HPDE6-E6E7 (cell line): Measurements from ENCODE around the gene MOAP1.
"Not testable (repeated sequence)": the region's sequence is repeated elsewhere in the genome, so short reads cannot be mapped to it uniquely, and the experiment has no call there.

Experiments used
- DNase-seq: peaks from one replicate; pipeline ENCODE4 v3.0.0; 2011; ENCODE audit warnings: missing footprints; ENCODE audit errors: extremely low spot score

The MOAP1 gene

GRCh38 chr14:93186466-93186865, 1.8 kb upstream of the MOAP1 start:
- DNase-seq: no peak

DNA sequence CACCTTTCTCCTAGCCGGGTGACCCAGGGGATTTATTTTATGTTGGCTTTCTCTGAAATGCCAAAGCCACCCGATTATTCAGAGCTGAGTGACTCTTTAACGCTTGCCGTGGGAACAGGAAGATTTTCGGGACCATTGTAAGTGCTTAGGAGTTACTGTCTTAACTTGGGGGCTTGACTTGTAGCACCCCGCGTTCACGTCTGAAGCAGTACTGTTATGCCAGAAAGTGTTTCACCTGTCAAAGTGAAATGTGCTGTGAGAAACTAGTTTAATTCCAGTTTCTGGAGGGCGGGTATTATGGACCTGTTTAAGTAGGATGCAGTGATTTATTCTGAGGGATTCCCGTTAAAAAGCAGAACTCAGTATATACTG, 638 bp upstream of the MOAP1 start:
- no peak for DNase-seq

DNA sequence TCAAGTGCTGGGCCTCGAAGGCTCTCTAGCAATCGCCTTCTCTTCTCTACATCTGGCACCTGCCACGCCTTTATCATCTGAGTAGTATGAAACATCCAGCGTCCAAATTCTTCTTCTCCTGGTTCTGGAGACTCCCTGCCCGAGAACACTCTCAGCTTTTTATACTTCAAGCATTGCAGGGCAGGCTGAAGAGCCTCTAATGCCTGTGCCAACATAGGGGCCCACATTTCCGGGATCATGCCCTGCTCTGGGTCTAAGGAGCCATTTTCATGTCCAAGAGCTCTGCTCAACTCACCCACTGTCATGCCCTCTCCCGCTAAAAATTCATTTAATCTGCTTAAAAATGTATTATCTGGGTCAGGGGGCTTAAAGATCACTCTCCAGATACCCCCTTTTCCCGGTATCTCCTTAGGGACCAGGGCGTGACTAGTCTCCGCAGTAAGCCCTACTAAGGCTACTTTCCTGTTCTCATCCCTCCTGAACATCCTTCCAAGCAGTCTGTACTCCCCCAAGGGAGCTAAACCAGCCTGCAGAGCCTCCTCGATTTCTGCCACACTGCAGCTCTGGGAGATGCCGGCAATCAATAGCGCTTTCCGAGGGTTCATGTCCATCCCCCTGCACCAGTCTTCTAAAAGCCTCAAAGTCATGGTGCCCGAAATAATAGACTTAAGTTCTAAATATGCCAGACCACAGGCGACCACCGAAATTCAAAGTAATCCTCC, 940 bp downstream of the MOAP1 start:
- no peak for DNase-seq

DNA sequence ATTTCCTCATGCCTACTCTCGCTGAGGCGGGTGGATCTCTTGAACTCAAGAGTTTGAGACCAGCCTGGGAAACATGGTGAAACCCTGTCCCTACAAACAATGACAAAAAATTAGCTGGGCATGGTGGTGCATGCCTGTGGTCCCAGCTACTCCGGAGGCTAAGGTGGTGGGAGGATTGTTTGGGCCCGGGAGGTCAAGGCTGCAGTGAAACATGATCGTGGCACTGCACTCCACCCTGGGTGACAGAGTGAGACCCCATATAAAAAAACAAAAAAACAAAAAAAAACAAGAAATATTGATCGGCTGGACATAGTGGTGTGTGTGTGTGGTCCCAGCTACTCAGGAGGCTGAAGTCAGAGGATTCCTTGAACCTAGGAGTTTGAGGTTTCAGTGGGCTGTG, 9.2 kb downstream of the MOAP1 start:
- no peak for DNase-seq

DNA sequence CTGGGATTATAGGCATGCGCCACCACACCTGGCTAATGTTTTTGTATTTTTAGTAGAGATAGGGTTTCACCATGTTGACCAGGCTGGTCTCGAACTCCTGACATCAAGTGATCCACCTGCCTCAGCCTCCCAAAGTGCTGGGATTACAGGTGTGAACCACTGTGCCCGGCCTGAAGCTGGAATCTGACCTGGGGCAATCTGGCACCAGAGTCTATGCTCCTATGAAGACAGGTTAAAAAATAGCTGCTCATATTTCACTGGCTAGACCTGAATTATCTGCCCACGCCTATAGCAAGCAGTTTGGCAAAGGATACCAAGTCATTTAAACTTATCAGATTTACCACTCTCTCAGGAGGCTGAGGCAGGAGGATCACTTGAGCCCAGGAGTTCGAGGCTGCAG, 10.0 kb downstream of the MOAP1 start:
- DNase-seq: not testable (repeated sequence)

DNA sequence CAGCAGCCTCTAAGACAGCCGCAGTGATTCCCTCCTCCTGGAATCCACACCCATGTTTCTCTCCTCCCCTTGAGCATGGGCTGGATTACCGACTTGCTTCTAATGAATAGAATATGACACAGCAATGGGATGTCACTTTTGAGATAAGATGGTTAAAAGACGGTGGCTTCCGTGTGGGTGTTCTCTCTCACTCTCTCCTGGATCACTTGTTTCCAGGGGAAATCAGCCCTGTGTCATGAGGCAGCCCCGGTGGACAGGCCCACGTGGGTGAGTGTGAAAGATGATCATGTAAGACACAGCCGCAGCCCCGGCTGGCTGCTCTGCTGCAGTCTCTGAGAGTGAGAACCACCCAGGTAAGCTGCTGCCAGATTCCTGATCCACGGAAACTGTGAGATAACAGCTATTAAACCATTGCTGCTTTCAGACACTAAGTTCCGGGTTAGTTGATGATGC, 10.7 kb downstream of the MOAP1 start:
- DNase-seq: no peak

DNA sequence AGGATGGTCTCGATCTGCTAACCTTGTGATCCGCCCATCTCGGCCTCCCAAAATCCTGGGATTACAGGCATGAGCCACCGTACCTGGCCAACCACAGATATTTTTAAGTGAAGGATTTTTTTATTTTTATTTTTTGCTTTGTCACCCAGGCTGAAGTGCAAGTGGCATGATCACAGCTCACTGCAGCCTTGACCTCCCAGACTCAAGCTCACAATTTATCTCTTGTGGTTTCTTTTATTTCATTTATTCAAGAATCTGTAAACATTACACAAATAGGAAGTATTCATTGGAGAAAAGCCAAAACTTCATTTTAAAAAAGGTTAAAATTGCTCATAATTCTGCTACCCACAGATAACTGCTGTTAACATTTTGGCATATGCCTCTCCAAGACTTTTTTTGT, 13.3 kb downstream of the MOAP1 start:
- DNase-seq: no peak

GRCh38 chr14:93170141-93170540, 14.6 kb downstream of the MOAP1 start:
- DNase-seq: not testable (repeated sequence)

DNA sequence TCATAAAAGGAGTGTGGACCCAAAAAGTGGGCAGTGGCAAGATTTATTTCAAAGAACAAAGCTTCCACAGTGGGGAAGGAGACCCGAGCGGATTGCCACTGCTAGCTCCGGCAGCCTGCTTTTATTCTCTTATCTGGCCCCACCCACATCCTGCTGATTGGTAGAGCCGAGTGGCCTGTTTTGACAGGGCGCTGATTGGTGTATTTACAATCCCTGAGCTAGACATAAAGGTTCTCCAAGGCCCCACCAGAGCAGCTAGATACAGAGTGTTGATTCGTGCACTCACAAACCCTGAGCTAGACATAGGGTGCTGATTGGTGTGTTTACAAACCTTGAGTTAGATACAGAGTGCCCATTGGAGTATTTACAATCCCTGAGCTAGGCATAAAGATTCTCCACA, 15.1 kb downstream of the MOAP1 start:
- not testable (repeated sequence) for DNase-seq

GRCh38 chr14:93168610-93169009, 16.1 kb downstream of the MOAP1 start:
- not testable (repeated sequence) for DNase-seq

GRCh38 chr14:93165271-93166265, 19.1 kb downstream of the MOAP1 start:
- DNase-seq: not testable (repeated sequence)

GRCh38 chr14:93163564-93163963, 21.1 kb downstream of the MOAP1 start:
- DNase-seq: no peak

DNA sequence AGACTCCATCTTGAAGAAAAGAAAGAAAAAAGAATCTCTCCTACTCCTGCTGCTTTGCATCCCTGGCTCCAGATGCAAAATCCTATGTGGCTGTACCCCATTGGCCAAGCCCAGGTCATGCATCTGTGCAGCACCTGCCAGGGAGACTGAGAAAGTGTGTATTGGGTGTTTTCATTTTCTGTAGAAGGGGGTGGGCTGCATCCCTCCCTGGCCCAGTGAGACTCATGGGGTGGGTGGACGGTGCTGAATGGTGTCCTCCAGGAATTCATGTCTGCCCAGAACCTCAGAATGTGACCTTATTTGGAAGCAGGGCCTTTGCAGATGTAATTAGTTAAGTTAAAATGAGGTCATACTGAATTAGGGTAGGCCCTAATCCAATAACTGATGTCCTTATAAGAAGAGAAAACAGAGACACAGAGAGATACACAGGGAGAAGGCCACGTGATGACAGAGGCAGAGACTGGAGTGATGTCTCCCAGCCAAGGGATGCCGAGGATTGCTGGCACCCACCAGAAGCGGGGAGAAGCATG, 23.2 kb downstream of the MOAP1 start:
- DNase-seq: no peak

- no peak for DNase-seq
Measured at GRCh38 chr14:93160353-93160801, 24.3 kb downstream of the MOAP1 start.

DNA sequence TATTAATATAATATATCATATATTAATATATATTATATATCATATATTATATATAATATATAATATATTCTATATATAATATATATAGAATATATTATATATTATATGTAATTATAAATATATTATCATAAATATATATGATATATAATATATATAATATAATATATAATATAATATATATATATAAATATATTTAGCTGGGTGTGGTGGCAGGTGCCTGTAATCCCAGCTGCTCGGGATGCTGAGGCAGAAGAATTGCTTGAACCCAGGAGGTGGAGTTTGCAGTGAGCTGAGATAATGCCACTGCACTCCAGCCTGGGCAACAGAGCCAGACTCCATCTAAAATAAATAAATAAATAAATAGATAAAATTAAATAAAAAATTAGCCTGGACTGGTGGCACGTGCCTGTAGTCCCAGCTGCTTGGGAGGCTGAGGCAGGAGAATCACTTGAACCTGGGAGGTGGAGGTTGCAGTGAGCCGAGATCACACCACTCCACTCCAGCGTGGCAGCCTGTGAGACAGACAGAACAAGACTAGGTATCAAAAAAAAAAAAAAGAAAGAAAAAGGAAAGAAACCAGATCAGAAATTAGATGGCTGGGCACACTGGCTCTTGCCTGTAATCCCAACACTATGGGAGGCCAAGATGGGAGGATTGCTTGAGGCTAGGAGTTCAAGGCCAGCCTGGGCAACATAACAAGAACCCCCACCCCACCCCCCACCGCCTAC, 24.9 kb downstream of the MOAP1 start:
- not testable (repeated sequence) for DNase-seq

DNA sequence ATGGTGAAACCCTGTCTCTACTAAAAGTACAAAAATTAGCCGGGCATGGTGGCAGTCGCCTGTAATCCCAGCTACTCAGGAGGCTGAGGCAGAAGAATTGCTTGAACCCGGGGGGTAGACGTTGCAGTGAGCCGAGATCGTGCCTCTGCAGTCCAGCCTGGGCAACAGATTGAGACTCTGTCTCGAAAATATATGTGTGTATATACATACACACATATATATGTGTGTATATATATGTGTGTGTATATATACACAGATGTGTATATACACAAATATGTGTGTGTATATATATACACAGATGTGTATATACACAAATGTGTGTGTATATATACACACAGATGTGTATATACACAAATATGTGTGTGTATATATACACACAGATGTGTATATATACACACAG, 26.3 kb downstream of the MOAP1 start:
- DNase-seq: not testable (repeated sequence)

DNA sequence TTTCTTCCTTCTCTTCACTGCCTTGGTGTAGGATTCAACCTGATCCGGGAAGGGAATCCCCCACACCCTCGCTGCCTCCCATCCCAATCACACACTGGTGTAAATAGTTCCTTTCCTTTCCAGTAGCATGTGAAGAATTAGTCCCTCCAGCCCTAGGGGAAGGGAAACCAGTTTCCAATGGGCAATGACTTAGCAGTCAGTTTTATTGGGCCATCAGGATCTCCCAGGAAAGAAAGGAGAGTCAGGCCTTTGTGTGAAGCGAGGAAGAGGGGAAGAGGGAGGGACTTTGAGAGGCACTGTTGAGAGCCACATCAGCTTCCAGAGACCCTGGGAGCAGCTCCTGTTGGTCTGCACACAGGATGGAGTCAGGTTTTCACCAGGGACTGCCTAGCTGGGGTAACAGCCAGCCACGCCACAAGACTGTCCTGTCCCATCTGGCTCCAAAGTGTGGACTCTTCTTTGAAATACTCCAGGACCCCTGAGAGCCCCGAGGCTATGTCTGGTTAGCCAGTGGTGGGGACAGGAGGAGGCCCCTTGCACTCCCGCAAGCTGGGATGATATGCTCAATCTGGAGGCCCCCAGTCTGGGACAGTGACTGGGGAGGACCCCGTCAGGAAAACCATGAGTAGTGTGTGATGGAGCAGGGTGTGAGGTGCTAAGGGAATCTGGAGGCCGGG, 27.9 kb downstream of the MOAP1 start:
- DNase-seq: no peak

DNA sequence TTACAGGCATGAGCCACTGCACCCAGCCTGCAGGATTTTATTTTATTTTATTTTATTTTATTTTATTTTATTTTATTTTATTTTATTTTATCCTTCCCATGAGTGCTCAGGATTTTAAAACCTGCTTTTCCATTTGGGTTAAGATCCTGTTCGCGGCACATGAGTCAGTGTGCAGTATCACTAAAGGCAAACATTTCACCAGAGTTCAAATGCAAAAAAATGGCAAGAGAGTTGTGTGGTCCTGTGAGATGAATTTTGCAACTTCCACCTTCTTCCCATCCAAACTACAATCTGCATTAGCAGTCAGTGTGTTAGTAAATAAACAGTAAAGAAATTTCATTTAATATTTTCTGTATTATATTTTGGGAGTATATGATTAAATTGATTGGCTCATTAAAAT, 29.0 kb downstream of the MOAP1 start:
- no peak for DNase-seq

DNA sequence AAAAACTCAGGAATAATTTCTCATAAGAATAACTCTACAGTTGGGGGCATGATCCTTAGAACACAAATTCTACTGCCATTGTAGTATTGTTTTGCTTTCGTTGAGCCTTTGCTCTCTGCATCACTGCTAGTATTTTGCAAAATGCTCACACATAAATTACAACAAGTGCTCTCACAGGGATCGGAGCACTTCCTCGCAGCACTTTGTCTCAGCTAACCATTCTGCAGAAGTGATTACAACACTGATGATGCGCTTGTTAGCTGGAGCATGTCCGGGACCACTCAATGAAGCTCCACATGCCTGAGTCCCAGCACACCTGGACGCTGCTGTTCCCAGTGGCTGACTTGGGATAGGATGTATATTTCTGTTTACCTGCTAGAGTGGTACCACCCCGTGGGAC, 31.6 kb downstream of the MOAP1 start:
- DNase-seq: no peak

DNA sequence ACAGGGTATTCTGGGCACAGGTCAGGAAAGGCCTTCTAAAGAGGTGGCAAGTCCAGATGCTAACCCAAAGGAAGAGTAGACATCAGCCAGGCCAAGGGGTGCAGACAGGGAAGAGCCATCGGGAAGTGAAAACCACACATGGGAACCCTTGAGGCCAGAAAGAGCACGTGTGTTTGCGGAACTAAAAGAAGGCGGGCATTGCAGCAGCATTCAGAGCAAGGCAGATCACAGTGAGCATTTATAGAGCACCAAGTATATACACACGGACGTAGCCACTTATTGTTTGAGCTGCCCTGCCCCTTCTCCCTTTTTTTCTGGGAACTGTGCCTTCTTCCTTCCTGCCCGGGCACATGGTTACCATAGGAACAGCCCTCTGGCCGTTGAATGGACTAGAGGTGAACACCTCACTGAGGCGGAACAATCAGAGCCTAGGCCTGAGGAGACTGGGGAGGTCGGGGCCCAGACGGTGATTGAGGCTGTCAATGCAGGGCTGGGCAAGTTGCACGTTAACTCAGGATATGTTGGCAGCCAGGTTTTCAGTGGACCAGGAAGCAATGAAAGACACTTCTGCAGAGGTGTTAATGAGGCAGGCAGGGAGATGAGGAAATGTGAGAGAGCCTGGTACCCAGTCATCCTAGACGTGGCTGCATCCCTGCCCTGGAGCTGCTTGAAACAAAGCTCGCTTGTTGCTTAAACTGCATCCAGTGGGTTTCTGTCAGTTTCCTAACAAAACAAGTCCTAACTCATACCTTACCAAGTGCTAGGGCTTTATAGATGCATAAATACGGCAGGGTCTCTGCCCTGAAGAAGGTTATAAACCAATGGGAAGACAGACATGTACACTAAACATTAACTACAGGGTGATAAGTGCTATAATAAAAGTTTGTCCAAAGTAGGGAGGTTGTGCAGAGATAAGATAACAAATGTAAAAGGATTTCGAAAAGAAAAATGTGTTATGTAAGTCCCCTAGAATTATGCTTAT, 34.2 kb downstream of the MOAP1 start:
- peak; percentile 83 for DNase-seq
